Measurements from ENCODE around the gene RALGAPB. TPM values are rescaled to one million over a fixed set of nuclear protein-coding genes. Genes with fewer than 3 reads are reported as not detected.
"Not testable (repeated sequence)": the region's sequence is repeated elsewhere in the genome, so short reads cannot be mapped to it uniquely, and the experiment has no call there.

Gene RALGAPB
- total RNA-seq (2014; rRNA removed; shearing (Covaris generic); ENCODE audit: low replicate concordance) = 4.5 and 4.8 TPM in 2 replicates

DNA sequence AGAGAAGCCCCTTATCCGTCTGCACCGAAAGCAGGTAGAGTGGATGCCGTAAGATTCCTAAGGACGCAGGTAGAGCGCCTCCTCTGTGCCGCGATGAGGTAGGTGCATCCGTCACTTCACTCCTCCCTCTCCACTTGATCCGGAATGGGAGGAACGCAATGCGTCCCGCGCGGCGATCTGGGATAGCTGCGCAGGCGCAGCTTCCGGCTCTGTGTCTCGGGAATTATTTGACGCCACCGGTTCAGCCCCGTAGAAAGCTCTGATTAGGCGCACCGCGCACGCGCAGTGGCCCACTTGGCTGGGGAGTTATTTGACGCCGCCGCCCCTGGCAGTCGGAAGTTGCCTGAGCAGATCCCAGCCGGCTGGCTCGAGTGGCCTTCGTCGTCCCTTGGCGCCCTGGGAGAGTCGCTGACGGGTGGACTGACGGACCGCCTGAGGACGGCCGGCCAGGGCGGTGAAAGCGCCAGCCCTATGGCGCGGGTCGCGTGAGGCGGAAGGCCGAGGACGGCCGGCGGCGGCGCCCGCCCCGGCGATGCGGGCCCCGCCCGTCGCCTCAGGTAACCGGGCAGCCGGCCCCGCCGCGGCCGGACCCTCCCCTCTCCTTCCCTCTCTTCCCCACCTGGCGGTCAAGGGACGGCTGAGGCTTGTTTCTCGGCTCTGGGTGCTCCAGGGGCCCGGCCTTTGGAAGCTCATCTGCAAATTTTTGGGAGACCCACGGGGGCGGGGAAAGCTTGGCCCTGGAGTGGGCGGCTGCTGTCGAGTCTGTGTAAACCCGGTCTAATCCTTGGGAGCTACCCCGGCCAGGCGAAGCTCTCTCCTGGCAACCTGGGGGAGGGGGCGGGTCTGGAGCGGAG, at the start of gene RALGAPB:
Gene RALGAPB, plus strand, starts transcription at position 331 of the 854 bp plus-strand sequence. CDS start 15,590 bp downstream, outside the sequence.
- peak; percentile 99 for DNase-seq (ENCODE audit: low read depth)
- in situ Hi-C loops (cut with HindIII; ENCODE audit: low pct_unique_long_range_greater_than_20kb, low sequenced_read_pairs) = no loop called here

- no peak for DNase-seq (ENCODE audit: low read depth)
- in situ Hi-C loops (cut with HindIII; ENCODE audit: low pct_unique_long_range_greater_than_20kb, low sequenced_read_pairs) = no loop called here
These were observed 49.1 kb upstream of the RALGAPB start for GRCh38 chr20:38423541-38423940.

GRCh38 chr20:38424401-38424800, 48.2 kb upstream of the RALGAPB start:
- DNase-seq (ENCODE audit: low read depth) = no peak
- in situ Hi-C loops (cut with HindIII; ENCODE audit: low pct_unique_long_range_greater_than_20kb, low sequenced_read_pairs) = no loop called here

- DNase-seq (ENCODE audit: low read depth) = peak; percentile 56
These were observed 46.4 kb upstream of the RALGAPB start for GRCh38 chr20:38426006-38426897.

DNA sequence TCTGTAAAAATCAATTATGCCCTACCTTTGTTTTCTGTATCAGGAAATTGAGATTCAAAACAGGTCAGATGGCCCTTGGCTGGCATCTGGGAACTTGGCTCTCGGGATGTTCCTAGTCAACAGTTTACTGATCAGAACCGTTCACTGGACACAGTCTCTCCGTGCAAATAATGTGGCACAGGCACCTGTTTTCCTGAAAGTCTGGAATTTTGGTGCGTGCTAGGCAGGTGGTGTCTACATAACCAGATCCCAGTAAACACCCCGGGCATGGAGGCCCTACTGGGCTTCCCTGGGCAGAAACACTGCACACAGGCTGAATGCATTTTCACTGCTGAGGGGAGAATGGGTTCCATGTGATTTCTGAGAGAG, 45.0 kb upstream of the RALGAPB start:
- no peak for DNase-seq (ENCODE audit: low read depth)
- in situ Hi-C loops (cut with HindIII; ENCODE audit: low pct_unique_long_range_greater_than_20kb, low sequenced_read_pairs) = no loop called here

More at GRCh38 chr20:38426006-38426897, 46.4 kb upstream of the RALGAPB start:
- in situ Hi-C loops (cut with HindIII; ENCODE audit: low pct_unique_long_range_greater_than_20kb, low sequenced_read_pairs) = no loop called here

DNA sequence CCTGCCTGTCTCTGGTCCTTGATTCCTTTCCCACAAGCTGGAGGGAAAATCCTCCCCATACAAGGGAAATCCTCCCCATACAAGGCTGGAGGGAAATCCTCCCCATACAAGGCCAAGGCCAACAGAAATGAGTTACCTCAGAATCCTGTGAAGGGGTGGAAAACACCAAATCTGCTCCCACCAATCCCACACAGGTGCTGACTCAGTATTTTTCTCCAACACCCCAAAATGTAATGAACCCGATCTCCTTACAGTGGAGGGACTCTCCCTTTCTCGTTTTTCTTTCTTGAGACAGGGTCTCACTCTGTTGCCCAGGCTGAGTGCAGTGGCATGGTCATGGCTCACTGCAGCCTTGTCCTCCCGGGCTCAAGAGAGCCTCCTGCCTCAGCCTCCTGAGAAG, 43.8 kb upstream of the RALGAPB start:
- in situ Hi-C loops (cut with HindIII; ENCODE audit: low pct_unique_long_range_greater_than_20kb, low sequenced_read_pairs) = no loop called here
- no peak for DNase-seq (ENCODE audit: low read depth)

DNA sequence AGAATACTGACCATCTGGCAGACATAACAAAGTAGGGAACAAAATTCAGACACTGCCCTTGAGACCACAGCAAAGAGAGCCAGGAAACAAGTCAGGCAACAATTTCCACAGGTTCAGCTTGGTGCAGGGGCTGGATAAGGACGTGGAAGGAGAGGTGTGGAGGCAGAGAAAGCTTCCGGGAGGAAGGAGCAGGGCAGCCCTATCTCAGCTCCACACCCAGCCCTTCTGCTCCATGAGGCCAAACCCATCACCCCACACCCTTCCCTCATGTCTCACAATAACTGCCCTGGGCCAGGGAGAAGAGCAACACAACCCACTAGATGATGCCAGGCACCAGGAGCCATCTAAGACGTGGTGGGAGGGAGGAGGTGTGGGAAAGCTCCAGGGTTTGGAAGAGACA, 43.3 kb upstream of the RALGAPB start:
- in situ Hi-C loops (cut with HindIII; ENCODE audit: low pct_unique_long_range_greater_than_20kb, low sequenced_read_pairs) = no loop called here
- DNase-seq (ENCODE audit: low read depth) = no peak

DNA sequence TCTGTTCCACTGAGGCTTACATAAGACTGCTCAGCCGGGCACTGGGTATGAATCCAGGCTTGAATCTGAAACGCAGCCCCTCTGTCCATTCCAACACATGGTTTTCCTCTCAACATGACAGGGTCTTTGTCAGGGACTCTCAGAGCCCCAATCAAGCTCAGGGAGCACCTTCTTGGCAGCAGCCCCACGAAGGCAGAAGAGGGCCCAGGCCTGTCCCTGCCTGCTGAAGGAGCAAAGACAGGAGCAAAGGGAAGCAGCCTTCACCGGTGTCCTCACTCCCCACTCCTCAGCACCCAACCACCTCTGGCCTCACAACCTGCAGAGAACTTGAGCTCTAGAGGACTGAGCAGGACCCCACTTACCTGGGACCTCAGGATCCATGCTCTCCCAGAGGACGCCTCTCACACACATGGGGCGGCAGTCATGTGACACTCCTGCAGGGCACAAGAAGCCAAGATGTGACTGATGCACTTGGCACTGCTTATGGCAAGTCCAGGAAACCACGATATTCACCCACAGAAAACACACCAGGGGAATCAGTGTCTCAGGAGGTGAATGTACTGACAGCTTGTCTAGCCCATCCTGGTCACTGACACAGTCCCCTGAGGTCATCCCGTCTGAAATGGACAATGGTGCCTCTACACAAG, 41.8 kb upstream of the RALGAPB start:
- in situ Hi-C loops (cut with HindIII; ENCODE audit: low pct_unique_long_range_greater_than_20kb, low sequenced_read_pairs) = no loop called here
- no peak for DNase-seq (ENCODE audit: low read depth)

DNA sequence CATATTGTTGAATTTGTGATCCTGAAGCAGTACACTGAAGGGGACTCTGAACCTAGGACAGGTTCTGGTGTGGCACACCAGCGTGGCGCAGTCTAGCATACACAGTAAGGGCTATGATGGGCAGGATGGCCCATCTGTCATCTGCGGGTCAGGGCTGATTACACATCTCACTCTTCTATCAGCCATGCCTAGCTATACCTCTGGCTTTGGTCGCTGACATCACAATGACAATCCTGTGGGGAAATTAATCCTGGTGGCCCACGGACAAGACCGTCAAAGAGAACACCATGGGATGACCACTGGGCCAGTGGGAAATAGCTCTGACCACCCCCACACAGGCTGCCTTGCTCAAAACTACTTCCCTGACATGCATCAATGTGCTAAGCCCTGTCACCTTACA, 40.4 kb upstream of the RALGAPB start:
- in situ Hi-C loops (cut with HindIII; ENCODE audit: low pct_unique_long_range_greater_than_20kb, low sequenced_read_pairs) = no loop called here
- no peak for DNase-seq (ENCODE audit: low read depth)

- DNase-seq (ENCODE audit: low read depth); in situ Hi-C loops (cut with HindIII; ENCODE audit: low pct_unique_long_range_greater_than_20kb, low sequenced_read_pairs): not testable (repeated sequence)
These were observed 39.8 kb upstream of the RALGAPB start for GRCh38 chr20:38432870-38433269.

- in situ Hi-C loops (cut with HindIII; ENCODE audit: low pct_unique_long_range_greater_than_20kb, low sequenced_read_pairs) = no loop called here
- DNase-seq (ENCODE audit: low read depth) = no peak
These were observed 39.2 kb upstream of the RALGAPB start for GRCh38 chr20:38433304-38433972.

DNA sequence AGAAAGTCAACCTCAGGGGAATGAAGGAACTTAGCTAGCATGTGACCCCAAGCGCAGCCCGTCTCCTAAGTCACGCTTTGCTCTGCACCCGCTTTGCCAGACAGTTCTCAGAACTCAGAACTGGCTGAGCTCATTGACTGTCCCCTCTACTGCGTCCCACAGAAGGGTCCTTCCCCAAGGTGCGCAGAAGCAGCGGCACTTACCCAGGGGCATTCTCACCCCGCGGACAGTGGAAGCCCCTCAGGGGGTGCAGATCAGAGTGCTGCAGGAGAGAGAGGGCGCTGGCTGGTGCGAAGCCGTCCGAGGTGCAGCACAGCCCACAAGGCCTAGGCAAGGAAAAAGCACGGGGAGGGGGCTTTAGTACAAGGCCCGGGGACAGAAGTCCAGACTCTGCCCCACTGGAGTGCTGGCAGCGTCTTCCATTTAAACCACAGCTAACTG, 38.3 kb upstream of the RALGAPB start:
- in situ Hi-C loops (cut with HindIII; ENCODE audit: low pct_unique_long_range_greater_than_20kb, low sequenced_read_pairs) = no loop called here
- DNase-seq (ENCODE audit: low read depth) = no peak

GRCh38 chr20:38434770-38435554, 37.7 kb upstream of the RALGAPB start, which contains the start of gene SNHG17:
SNHG17 (minus strand) TSS chr20:38435328.
- in situ Hi-C loops (cut with HindIII; ENCODE audit: low pct_unique_long_range_greater_than_20kb, low sequenced_read_pairs) = no loop called here

DNA sequence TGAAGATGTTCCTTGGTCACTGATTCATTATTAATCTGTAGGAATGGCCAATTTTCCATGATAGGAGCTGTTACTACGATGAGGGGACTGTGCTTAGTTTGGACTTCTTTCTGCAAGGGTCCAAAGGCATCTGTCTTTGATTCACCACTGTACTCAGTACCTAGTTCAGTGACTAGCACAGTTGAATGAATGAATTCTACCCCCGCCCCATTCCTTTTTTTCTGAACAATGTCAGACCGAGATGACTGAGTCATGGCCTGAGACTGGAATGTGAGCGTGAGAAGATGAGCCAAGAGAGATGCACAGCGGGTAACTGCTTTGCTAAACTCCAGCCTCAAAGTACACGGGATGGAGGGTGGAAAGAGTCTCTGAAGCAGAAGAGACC, 37.1 kb upstream of the RALGAPB start:
- DNase-seq (ENCODE audit: low read depth) = no peak
- in situ Hi-C loops (cut with HindIII; ENCODE audit: low pct_unique_long_range_greater_than_20kb, low sequenced_read_pairs) = no loop called here

More at GRCh38 chr20:38434770-38435554, 37.7 kb upstream of the RALGAPB start, which contains the start of gene SNHG17:
- peak; percentile 83 for DNase-seq (ENCODE audit: low read depth)

GRCh38 chr20:38437796-38438195, 34.8 kb upstream of the RALGAPB start:
- in situ Hi-C loops (cut with HindIII; ENCODE audit: low pct_unique_long_range_greater_than_20kb, low sequenced_read_pairs) = no loop called here
- no peak for DNase-seq (ENCODE audit: low read depth)

DNA sequence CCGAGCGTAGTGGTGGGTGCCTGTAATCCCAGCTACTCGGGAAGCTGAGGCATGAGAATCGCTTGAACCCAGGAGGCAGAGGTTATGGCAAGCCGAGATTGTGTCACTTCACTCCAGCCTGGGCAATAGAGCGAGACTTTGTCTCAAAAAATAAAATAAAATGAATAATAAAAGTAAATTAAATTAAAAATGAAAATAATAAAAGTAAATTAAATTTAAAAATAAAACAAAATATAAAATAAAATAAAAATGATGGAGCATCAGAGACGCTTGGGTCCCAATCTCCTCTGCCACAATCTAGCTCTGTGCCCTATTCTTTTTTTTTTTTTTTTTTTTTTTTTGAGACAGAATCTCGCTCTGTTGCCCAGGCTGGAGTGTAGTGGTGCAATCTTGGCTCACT, 31.5 kb upstream of the RALGAPB start:
- in situ Hi-C loops (cut with HindIII; ENCODE audit: low pct_unique_long_range_greater_than_20kb, low sequenced_read_pairs); DNase-seq (ENCODE audit: low read depth): not testable (repeated sequence)

DNA sequence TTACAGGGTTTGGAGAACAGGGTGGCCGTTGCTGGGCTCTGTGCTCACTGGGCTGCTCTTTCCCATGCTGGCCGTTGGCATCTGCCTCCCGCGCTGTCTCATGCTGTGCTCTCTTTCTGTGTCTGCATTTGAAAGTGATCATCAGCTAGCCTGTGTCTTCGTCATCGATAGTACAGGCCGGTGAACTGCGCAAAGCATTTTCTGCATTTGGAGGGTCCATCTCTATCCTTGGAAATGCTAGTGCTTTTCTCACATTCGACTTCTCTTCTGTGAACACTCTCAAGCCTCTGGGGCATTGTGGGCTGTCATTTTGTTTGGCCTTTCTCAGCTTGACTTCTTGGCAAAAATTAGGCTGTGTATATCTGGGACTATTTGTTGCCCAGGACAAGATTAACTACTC, 30.7 kb upstream of the RALGAPB start:
- in situ Hi-C loops (cut with HindIII; ENCODE audit: low pct_unique_long_range_greater_than_20kb, low sequenced_read_pairs) = no loop called here
- no peak for DNase-seq (ENCODE audit: low read depth)
